AML-193 (cell line): ENCODE results near the gene TAF5L.
A peak's percentile ranks its signal among the peaks of the same experiment; 100 is the strongest.
"Not testable (repeated sequence)": the region's sequence is repeated elsewhere in the genome, so short reads cannot be mapped to it uniquely, and the experiment has no call there.

Source experiments
- DNase-seq, 2 experiments: peaks; one replicate each; lab custom pipeline; 2025; lab: John Stamatoyannopoulos, UW

Gene TAF5L

GRCh38 chr1:229603371-229604005, 22.4 kb downstream of the TAF5L start:
- DNase-seq = no peak

DNA sequence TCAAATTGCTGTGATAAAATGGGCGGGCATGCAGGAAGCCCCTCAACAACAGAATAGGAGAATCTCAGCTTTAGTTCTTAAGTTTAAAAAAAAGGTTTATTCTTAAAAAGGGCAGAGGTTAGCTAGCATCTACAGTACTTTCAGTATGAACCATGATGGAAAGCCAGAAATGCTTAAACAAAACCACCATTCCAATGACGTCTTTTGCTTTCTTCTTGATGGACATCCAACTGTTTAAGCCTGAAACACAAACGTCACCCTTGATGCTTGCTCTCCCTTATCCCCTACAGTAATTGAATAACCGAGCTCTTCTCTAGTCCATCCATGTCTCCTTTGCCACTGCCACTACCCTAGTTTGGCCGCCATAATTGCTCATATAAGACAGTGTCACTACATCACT, 25.7 kb downstream of the TAF5L start:
- no peak for DNase-seq

- no peak for DNase-seq
Measured at GRCh38 chr1:229599218-229599954, 26.5 kb downstream of the TAF5L start.

DNA sequence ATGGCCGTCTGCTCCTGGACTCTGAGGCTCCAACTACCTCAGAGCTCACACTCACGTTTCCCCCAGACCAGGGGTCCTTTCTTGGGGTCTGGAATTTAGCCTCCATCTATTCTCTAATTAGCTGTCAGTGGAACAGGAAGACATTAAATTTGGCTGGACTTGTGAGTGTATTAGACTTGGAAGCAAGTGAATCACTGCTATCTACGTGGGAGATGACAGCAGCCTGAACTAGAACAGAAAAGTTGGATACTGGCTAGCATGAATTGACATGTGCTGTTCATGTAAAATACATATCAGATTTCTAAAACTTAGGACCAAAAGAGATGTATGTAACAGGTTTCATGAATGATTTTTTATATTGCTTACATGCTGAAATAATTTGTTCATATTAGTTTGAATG, 28.0 kb downstream of the TAF5L start:
- no peak for DNase-seq

GRCh38 chr1:229596925-229597699, 28.8 kb downstream of the TAF5L start:
- DNase-seq = no peak

GRCh38 chr1:229595876-229596275, 30.0 kb downstream of the TAF5L start:
- DNase-seq = not testable (repeated sequence)

GRCh38 chr1:229594227-229595008, 31.5 kb downstream of the TAF5L start:
- DNase-seq = no peak

- DNase-seq = no peak
Measured at GRCh38 chr1:229593800-229594199, 32.1 kb downstream of the TAF5L start.

DNA sequence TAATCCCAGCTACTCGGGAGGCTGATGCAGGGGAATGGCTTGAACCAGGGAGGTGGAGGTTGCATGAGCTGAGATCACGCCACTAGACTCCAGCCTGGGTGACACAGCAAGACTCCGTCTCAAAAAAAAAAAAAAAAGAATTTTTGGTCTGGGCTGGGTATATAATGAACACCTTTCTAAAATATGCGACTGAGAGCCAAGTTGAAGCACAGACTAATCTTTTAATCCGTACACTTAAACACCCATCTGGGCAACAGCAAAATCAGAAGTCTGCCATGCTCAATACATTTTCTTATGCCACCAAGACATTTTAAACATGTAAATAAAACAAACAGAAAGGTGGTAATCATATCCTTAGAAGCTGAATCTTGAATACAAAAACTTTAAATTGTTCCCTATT, 35.8 kb downstream of the TAF5L start:
- no peak for DNase-seq

- no peak for DNase-seq
Measured at GRCh38 chr1:229585338-229585737, 40.6 kb downstream of the TAF5L start.

DNA sequence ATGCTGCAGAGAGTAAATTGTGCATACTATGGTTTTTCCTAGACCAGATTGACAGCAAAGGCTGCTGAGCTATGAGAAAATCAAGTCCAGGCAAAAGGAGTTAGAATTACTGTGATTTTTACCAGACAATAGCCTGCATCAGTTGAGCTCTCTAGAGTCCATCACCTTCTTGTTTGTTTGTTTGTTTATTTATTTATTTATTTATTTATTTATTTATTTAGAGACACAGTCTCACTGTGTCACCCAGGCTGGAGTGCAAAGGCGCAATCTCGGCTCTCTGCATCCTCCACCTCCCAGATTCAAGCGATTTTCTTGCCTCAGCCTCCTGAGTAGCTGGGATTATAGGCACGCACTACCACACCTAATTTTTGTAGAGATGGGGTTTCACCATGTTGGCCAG, 43.2 kb downstream of the TAF5L start:
- DNase-seq = no peak

DNA sequence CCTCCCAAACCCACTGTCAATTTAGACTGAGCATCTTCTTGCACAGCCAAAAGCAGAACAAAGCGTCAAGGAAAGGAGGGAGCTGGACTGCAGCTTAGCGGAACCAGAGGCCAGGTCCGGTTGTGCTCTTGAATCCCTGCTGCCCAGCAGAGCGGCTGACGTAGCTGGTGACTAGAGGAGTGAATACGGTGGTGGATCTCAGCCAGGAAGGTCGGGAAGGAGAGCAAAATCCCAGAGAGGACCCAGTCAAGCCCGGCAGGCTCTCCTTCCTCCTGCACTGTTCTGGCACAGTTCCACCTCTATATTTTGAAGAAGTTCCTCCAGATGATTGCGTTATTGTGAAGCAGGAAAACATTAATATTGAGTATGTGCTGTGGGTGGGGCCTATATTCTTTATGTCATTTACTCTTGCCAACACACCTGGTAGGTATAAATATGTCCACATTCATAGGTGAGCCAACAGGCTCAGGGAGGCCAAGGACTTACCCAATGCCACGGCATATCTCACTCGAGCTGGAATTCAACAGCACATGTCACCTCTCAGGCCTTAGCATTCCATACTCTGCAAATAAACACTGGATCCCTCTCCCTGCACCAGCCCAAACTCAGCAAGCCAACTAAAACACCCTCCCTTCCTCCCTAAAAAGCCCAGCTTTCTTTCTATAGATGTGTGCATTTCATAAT, 43.8 kb downstream of the TAF5L start:
- peak; percentile 50 to 64 for DNase-seq

DNA sequence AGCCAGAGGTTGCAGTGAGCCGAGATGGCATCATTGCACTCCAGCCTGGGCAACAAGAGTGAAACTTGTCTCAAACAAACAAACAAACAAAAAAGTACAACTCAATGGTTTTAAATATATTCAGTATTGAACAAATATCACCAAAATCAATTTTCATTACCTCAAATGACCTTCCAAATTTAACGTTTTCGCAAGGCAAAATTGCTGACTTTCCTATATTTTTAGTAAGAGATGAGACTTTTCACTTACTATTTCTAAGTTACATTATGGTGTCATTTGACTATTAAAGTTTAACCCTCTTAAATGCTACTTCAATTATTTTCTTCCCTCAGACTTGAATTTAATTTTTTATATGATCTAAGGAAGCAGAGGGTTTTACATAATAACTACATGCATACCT, 44.4 kb downstream of the TAF5L start:
- DNase-seq = no peak

GRCh38 chr1:229579059-229579673, 46.8 kb downstream of the TAF5L start:
- DNase-seq = peak; percentile 73 to 83

DNA sequence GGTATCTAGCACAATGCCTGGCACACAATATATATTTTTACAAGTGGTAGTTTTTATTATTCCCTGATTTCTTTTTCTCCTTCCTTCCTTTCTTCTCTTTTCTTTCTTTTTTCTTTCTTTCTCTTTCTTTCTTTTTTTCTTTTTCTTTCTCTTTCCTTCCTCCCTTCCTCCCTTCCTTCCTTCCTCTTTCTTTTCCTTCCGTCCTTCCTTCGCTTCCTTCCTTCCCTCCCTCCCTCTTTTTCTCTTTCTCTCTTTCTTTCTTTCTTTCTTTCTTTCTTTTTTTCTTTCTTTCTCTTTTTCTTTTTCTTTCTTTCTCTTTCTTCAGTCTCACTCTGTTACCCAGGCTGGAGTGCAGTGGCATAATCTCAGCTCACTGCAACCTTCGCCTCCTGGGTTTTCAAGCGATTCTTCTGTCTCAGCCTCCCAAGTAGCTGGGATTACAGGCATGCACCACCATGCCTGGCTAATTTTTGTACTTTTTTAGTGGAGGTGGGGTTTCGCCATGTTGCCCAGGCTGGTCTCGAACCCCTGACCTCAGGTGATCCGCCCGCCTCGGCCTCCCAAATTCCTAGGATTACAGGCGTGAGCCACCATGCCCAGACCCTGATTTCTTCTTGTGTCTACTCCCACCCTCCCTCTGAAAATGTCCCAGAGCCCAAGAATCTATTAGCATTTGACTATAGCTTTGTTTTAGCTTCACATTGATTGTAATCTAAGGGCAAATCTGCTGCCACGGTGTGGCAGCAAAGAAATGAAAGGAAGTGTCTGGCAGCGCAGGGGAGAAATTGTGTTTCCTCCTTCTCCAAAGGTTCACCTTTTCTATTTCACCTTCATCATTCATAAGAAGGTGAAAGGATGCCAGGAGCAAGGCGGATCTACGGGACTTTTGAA, 47.5 kb downstream of the TAF5L start:
- DNase-seq = peak in 1 of 2 experiments; percentile 71

DNA sequence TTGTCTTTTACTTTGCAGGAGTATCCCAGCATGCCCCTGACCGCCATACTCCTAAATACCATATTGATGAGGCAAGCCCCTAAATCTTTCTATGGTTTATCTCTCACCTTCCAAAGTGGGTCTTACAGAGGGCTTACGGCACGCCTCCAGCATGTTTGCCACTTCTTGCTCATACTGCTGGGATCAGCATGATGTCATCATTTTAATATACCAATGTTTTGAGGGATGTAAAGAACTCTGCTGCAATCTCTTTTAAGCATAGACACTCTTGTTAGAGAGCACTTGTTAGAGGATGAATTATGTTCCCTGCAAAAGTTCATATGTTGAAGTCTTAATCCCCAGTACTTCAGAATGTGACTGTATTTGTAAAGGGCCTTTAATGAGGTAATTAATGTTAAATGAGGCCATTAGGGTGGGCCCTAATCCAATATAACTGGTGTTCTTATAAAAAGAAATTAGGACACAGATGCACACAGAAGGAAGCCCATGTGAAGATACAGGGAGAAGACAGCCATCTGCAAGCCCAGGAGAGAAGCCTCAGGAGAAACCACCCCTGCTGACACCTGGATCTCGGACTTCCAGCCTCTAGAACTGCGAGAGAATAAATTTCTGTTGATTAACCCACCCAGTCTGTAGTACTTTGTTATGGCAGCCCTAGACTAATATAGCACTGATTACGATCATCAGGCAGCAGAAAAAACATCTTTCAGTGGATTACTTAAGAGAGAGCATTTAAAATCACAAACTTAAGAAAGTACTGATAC, 51.1 kb downstream of the TAF5L start:
- no peak for DNase-seq

- peak; percentile 19 to 31 for DNase-seq
Measured at GRCh38 chr1:229572286-229572685, 53.6 kb downstream of the TAF5L start.

- no peak for DNase-seq
Measured at GRCh38 chr1:229570891-229571516, 54.9 kb downstream of the TAF5L start.

- DNase-seq = no peak
Measured at GRCh38 chr1:229570305-229570704, 55.6 kb downstream of the TAF5L start.
